WTC11 (cell line): ENCODE data around the gene HYPK. TPM values are rescaled to one million over a fixed set of nuclear protein-coding genes. Genes with fewer than 3 reads are reported as not detected.
A peak's percentile ranks its signal among the peaks of the same experiment; 100 is the strongest.

Experiments used
- ATAC-seq: fragments of 200-7000 bp; cut with Tn5 transposase; 2 replicates; pipeline ENCODE4 v1.10.0; 2021; ENCODE audit warnings: mild to moderate bottlenecking, moderate library complexity
- CTCF ChIA-PET: fragments of 300-600 bp; sonication (Branson Sonifier 250); formaldehyde crosslinking; loops from one replicate; lab custom pipeline; 2021; ENCODE audit warnings: antibody characterized with exemption; lab: Charles Lee
- POLR2A ChIA-PET: fragments of 350-600 bp; sonication (Branson Sonifier 250); formaldehyde crosslinking; loops from one replicate; lab custom pipeline; 2021; ENCODE audit warnings: antibody characterized with exemption; lab: Charles Lee
- DNase-seq: peaks from one replicate; pipeline ENCODE4 v3.0.0; 2021; ENCODE audit warnings: low spot score
- H3K27ac Mint-ChIP-seq: 2 replicates; pipeline ENCODE4 v1.8.0; 2021; ENCODE audit warnings: mixed read lengths
- H3K27me3 Mint-ChIP-seq: 2 replicates; pipeline ENCODE4 v1.8.0; 2021; ENCODE audit warnings: low read depth, mild to moderate bottlenecking, moderate library complexity, mixed read lengths
- H3K36me3 Mint-ChIP-seq: 2 replicates; pipeline ENCODE4 v1.8.0; 2021; ENCODE audit warnings: mixed read lengths
- H3K4me1 Mint-ChIP-seq: 2 replicates; pipeline ENCODE4 v1.8.0; 2022; ENCODE audit warnings: mixed read lengths
- H3K4me3 Mint-ChIP-seq: 2 replicates; pipeline ENCODE4 v1.8.0; 2021; ENCODE audit warnings: mild to moderate bottlenecking, moderate library complexity, mixed read lengths
- H3K9me3 Mint-ChIP-seq: 2 replicates; pipeline ENCODE4 v1.8.0; 2021; ENCODE audit warnings: mixed read lengths
- FOXP1 ChIP-seq: sonication (generic); formaldehyde crosslinking; IDR thresholded peaks from 2 replicates; pipeline ENCODE4 v1.8.0; 2022; ENCODE audit warnings: missing genetic modification reagents, mild to moderate bottlenecking, moderate library complexity, borderline replicate concordance
- NR2C2 ChIP-seq: sonication (generic); formaldehyde crosslinking; IDR thresholded peaks from 2 replicates; pipeline ENCODE4 v1.8.0; 2022; ENCODE audit warnings: mild to moderate bottlenecking, missing genetic modification reagents
- SP1 ChIP-seq: sonication (generic); formaldehyde crosslinking; conservative IDR thresholded peaks from 2 replicates; pipeline ENCODE4 v1.8.1; 2022; ENCODE audit warnings: missing genetic modification reagents
- TEAD1 ChIP-seq: sonication (generic); formaldehyde crosslinking; IDR thresholded peaks from 2 replicates; pipeline ENCODE4 v1.8.0; 2022; ENCODE audit warnings: mild to moderate bottlenecking, missing genetic modification reagents
- total RNA-seq: library from RNA; stranded (reverse); gene quantifications from 3 replicates; pipeline ENCODE4 v1.2.3, GENCODE V29; 2021
- TF ChIP-seq, protein P1 (sequence below): sonication (generic); formaldehyde crosslinking; IDR thresholded peaks from 2 replicates; pipeline ENCODE4 v1.8.0; 2023; ENCODE audit warnings: missing genetic modification reagents, mild to moderate bottlenecking, borderline replicate concordance
- TF ChIP-seq, protein P2 (sequence below): sonication (generic); formaldehyde crosslinking; IDR thresholded peaks from 2 replicates; pipeline ENCODE4 v1.8.1; 2023; ENCODE audit warnings: mild to moderate bottlenecking, missing genetic modification reagents, borderline replicate concordance
- TF ChIP-seq, protein P3 (sequence below): fragments of 250-450 bp; sonication (Bioruptor Pico); IDR thresholded peaks from 2 replicates; pipeline ENCODE4 v1.9.0; 2021; ENCODE audit warnings: mild to moderate bottlenecking, borderline replicate concordance
- TF ChIP-seq, protein P4 (sequence below): fragments of 250-450 bp; sonication (Bioruptor Pico); IDR thresholded peaks from 2 replicates; pipeline ENCODE4 v1.9.0; 2021; ENCODE audit warnings: mild to moderate bottlenecking
- TF ChIP-seq, protein P5 (sequence below): sonication (generic); formaldehyde crosslinking; IDR thresholded peaks from 2 replicates; pipeline ENCODE4 v1.8.0; 2022; ENCODE audit warnings: mild to moderate bottlenecking, missing genetic modification reagents

Gene HYPK
- total RNA-seq, 1 experiment from 2014 or later, result 22.0 TPM

DNA sequence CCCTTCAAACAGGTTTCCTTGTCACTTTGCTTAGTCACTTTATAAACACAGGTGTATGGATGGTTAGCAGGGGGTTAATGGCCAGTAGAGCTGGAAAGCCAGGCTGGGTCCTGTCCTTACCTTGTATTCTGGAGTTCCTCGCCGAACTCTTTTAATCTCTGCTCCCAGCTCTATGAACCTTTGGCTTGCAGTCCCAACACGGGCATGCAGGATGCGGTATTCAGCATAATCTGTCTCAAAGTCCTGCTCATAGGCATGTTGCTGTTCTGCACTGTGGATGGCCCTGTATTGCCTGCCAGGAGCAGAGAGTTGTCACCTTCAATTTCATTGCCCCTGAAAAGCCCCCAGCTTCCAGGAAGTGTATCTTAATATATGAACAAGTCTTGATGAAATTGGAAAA, 26.3 kb upstream of the HYPK start (continued):
- TF ChIP-seq, protein P1, sequence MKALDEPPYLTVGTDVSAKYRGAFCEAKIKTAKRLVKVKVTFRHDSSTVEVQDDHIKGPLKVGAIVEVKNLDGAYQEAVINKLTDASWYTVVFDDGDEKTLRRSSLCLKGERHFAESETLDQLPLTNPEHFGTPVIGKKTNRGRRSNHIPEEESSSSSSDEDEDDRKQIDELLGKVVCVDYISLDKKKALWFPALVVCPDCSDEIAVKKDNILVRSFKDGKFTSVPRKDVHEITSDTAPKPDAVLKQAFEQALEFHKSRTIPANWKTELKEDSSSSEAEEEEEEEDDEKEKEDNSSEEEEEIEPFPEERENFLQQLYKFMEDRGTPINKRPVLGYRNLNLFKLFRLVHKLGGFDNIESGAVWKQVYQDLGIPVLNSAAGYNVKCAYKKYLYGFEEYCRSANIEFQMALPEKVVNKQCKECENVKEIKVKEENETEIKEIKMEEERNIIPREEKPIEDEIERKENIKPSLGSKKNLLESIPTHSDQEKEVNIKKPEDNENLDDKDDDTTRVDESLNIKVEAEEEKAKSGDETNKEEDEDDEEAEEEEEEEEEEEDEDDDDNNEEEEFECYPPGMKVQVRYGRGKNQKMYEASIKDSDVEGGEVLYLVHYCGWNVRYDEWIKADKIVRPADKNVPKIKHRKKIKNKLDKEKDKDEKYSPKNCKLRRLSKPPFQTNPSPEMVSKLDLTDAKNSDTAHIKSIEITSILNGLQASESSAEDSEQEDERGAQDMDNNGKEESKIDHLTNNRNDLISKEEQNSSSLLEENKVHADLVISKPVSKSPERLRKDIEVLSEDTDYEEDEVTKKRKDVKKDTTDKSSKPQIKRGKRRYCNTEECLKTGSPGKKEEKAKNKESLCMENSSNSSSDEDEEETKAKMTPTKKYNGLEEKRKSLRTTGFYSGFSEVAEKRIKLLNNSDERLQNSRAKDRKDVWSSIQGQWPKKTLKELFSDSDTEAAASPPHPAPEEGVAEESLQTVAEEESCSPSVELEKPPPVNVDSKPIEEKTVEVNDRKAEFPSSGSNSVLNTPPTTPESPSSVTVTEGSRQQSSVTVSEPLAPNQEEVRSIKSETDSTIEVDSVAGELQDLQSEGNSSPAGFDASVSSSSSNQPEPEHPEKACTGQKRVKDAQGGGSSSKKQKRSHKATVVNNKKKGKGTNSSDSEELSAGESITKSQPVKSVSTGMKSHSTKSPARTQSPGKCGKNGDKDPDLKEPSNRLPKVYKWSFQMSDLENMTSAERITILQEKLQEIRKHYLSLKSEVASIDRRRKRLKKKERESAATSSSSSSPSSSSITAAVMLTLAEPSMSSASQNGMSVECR (CRISPR knock-in tag), result no peak
- TF ChIP-seq, protein P2, sequence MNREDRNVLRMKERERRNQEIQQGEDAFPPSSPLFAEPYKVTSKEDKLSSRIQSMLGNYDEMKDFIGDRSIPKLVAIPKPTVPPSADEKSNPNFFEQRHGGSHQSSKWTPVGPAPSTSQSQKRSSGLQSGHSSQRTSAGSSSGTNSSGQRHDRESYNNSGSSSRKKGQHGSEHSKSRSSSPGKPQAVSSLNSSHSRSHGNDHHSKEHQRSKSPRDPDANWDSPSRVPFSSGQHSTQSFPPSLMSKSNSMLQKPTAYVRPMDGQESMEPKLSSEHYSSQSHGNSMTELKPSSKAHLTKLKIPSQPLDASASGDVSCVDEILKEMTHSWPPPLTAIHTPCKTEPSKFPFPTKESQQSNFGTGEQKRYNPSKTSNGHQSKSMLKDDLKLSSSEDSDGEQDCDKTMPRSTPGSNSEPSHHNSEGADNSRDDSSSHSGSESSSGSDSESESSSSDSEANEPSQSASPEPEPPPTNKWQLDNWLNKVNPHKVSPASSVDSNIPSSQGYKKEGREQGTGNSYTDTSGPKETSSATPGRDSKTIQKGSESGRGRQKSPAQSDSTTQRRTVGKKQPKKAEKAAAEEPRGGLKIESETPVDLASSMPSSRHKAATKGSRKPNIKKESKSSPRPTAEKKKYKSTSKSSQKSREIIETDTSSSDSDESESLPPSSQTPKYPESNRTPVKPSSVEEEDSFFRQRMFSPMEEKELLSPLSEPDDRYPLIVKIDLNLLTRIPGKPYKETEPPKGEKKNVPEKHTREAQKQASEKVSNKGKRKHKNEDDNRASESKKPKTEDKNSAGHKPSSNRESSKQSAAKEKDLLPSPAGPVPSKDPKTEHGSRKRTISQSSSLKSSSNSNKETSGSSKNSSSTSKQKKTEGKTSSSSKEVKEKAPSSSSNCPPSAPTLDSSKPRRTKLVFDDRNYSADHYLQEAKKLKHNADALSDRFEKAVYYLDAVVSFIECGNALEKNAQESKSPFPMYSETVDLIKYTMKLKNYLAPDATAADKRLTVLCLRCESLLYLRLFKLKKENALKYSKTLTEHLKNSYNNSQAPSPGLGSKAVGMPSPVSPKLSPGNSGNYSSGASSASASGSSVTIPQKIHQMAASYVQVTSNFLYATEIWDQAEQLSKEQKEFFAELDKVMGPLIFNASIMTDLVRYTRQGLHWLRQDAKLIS (CRISPR knock-in tag), result no peak
- no peak for TF ChIP-seq FOXP1 (CRISPR knock-in tag)
- TF ChIP-seq, protein P3, sequence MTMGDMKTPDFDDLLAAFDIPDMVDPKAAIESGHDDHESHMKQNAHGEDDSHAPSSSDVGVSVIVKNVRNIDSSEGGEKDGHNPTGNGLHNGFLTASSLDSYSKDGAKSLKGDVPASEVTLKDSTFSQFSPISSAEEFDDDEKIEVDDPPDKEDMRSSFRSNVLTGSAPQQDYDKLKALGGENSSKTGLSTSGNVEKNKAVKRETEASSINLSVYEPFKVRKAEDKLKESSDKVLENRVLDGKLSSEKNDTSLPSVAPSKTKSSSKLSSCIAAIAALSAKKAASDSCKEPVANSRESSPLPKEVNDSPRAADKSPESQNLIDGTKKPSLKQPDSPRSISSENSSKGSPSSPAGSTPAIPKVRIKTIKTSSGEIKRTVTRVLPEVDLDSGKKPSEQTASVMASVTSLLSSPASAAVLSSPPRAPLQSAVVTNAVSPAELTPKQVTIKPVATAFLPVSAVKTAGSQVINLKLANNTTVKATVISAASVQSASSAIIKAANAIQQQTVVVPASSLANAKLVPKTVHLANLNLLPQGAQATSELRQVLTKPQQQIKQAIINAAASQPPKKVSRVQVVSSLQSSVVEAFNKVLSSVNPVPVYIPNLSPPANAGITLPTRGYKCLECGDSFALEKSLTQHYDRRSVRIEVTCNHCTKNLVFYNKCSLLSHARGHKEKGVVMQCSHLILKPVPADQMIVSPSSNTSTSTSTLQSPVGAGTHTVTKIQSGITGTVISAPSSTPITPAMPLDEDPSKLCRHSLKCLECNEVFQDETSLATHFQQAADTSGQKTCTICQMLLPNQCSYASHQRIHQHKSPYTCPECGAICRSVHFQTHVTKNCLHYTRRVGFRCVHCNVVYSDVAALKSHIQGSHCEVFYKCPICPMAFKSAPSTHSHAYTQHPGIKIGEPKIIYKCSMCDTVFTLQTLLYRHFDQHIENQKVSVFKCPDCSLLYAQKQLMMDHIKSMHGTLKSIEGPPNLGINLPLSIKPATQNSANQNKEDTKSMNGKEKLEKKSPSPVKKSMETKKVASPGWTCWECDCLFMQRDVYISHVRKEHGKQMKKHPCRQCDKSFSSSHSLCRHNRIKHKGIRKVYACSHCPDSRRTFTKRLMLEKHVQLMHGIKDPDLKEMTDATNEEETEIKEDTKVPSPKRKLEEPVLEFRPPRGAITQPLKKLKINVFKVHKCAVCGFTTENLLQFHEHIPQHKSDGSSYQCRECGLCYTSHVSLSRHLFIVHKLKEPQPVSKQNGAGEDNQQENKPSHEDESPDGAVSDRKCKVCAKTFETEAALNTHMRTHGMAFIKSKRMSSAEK (CRISPR knock-in tag), result no peak
- no peak for TF ChIP-seq NR2C2 (CRISPR knock-in tag)

DNA sequence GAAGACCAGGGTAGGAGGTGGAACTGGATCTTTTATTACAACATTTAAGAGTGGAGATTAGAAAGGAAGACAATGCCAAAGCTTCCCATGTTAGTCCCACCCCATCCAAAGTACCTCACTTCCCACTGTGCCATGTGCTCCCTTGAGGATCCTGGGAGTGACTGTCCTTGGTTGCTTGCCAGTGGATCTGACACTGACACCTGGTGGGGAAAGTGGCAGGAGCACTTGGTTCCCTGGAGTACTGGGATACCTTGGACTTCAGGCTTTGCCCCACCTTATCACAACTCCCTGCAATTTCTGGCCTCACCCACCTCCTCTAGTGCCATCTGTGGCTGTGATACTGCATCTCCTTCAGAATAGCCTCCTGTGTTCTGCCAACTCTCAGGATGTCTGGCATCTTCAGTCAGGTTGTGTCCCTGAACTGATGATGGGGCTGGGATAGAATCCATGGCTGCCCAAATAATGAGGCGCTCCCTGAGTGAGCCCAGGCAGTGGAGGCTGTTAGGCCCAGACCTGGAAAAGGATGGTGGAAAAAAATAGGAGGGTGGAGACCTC, 24.9 kb upstream of the HYPK start:
- ATAC-seq (peak; percentile 28), DNase-seq (peak; percentile 48)
- peaks cover 13% of the 10 kb centered on the region for H3K4me1 Mint-ChIP-seq
- H3K27ac Mint-ChIP-seq, result no peak overlapping the region
- TF ChIP-seq TEAD1 (0 out of 2 replicates have a peak, but pooled peaks have one; percentile 0), SP1 (CRISPR knock-in tag) (no peak), FOXP1 (CRISPR knock-in tag) (no peak)
- TF ChIP-seq, protein P2 (CRISPR knock-in tag), result no peak
- TF ChIP-seq, protein P4, sequence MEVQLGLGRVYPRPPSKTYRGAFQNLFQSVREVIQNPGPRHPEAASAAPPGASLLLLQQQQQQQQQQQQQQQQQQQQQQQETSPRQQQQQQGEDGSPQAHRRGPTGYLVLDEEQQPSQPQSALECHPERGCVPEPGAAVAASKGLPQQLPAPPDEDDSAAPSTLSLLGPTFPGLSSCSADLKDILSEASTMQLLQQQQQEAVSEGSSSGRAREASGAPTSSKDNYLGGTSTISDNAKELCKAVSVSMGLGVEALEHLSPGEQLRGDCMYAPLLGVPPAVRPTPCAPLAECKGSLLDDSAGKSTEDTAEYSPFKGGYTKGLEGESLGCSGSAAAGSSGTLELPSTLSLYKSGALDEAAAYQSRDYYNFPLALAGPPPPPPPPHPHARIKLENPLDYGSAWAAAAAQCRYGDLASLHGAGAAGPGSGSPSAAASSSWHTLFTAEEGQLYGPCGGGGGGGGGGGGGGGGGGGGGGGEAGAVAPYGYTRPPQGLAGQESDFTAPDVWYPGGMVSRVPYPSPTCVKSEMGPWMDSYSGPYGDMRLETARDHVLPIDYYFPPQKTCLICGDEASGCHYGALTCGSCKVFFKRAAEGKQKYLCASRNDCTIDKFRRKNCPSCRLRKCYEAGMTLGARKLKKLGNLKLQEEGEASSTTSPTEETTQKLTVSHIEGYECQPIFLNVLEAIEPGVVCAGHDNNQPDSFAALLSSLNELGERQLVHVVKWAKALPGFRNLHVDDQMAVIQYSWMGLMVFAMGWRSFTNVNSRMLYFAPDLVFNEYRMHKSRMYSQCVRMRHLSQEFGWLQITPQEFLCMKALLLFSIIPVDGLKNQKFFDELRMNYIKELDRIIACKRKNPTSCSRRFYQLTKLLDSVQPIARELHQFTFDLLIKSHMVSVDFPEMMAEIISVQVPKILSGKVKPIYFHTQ (CRISPR knock-in tag), result no peak
- TF ChIP-seq, protein P5, sequence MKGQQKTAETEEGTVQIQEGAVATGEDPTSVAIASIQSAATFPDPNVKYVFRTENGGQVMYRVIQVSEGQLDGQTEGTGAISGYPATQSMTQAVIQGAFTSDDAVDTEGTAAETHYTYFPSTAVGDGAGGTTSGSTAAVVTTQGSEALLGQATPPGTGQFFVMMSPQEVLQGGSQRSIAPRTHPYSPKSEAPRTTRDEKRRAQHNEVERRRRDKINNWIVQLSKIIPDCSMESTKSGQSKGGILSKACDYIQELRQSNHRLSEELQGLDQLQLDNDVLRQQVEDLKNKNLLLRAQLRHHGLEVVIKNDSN, result 0 out of 2 replicates have a peak, but pooled peaks have one; percentile 32
- H3K36me3 Mint-ChIP-seq, result peaks cover 30% of the 10 kb centered on the region
- H3K4me3 Mint-ChIP-seq, result peak overlapping the region; percentile 84
- ChIA-PET POLR2A (interaction anchor here (0.5 to 1.9 kb wide), 6 partner anchors 19 to 265 kb away, joined by 3 to 8 read pairs (median 4); partner anchors contain the start of gene MFAP1), CTCF (interaction anchor here (1.4 to 3.9 kb wide), 7 partner anchors 11 to 264 kb away, joined by 4 to 75 read pairs (median 9); partner anchors contain the start of genes HYPK, SERF2, SERINC4 and WDR76)
- peaks cover 5% of the 10 kb centered on the region; the same call in 1 of the 2 replicates for H3K9me3 Mint-ChIP-seq
- no peaks in the 10 kb centered on the region; the same call in 1 of the 2 replicates for H3K27me3 Mint-ChIP-seq
